PFSK-1 (cell line): ENCODE measurements around the gene MRPS10.

Experiments
- POLR2AphosphoS5 ChIP-seq: IDR thresholded peaks from 2 replicates; pipeline ENCODE4 v1.6.1; 2012; ENCODE audit warnings: low read depth, mild to moderate bottlenecking, control low read depth, low read length, moderate library complexity
- TAF1 ChIP-seq: IDR thresholded peaks from 2 replicates; pipeline ENCODE4 v1.6.1; 2012; ENCODE audit warnings: low read length, control low read depth, borderline replicate concordance; ENCODE audit not compliant: insufficient read depth

DNA sequence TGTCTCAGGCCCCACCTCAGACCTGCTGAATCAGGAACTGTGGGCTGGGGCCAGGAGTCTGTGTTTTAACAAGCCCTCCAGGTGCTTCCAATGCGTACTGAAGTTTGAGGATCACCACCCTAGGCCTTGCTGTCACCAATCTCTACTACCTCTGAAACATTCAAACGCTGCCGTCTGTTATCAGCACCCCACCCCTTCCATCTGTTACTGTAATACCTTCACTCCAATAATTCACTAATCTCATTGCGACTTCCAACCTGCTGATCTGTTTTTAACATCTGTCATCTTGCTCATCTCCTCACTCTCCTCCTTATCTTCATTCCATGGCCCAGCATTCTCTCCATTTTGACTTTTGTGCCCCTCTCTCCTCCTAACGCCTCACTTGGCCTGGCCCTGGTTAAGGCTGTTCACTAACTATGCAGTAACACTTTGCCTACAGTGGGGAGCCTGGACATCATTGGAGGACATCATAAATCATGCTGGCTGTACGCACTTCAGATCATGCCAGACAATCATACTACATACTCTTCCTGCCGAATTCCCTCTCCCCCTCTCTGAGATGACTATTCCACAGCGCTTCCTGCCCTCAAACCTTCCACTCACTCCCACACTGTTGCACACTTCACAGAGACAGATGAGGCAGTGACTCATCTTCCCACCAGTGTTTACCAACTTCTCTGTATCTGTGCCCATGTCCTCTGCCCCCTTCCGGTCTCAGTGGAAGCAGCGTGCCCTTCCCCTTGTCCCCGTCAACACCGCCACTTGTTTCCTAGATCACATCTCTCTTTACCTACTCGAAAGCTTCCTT, 19.9 kb downstream of the MRPS10 start:
- no peak for TF ChIP-seq POLR2AphosphoS5
- TF ChIP-seq TAF1 = no peak
